ENCODE measurements around the gene PTF1A.

- TF ChIP-seq CTCF (IDR thresholded peaks at IDR 0.05; ENCODE audit: low read depth, low read length) (no peak), EZH2phosphoT487 (IDR thresholded peaks at IDR 0.05; ENCODE audit: low read depth) (no peak)
These were observed 7.8 kb downstream of the PTF1A start for GRCh38 chr10:23199768-23200511.
